HG02870 (cell line): ENCODE measurements around the gene SCN1A.
A peak's percentile ranks its signal among the peaks of the same experiment; 100 is the strongest.
"Not testable (repeated sequence)": the region's sequence is repeated elsewhere in the genome, so short reads cannot be mapped to it uniquely, and the experiment has no call there.

ENCODE experiments used
- ATAC-seq: cut with Tn5 transposase; IDR thresholded peaks from one replicate; pipeline ENCODE4 v1.9.1; 2021; ENCODE audit warnings: mild to moderate bottlenecking, moderate library complexity; ENCODE audit not compliant: unreplicated experiment

Gene SCN1A

GRCh38 chr2:166127217-166128155 is at the start of gene SCN1A:
Gene SCN1A, minus strand, starts transcription at chr2:166128020. Its CDS starts 54,399 bp downstream, at chr2:166073621.
- ATAC-seq, result no peak

- ATAC-seq, result no peak
Measured at GRCh38 chr2:166173263-166173662, 45.4 kb upstream of the SCN1A start.

DNA sequence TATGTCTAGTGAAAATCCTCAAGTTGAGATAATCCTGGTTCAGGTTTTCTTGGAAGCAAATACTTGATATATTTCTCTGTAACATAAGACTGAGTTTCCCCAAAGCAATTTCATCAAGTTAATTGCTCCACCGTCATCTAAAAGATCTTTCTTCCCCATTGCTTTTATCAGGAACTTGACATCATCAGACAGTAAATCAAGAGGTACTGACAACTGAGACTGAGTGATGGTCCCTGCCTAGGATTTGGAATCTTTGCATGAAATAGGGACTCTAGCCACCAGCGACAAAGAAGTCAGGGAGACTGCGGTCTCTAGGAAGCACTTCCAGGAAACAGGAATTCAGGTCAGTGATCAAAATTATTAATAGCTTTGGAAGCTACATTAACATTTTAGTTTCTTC is 43.4 kb upstream of the SCN1A start:
- ATAC-seq, result no peak

GRCh38 chr2:166170356-166170755 is 42.5 kb upstream of the SCN1A start:
- peak; percentile 87 for ATAC-seq

GRCh38 chr2:166167449-166167848 is 39.6 kb upstream of the SCN1A start:
- ATAC-seq, result no peak

DNA sequence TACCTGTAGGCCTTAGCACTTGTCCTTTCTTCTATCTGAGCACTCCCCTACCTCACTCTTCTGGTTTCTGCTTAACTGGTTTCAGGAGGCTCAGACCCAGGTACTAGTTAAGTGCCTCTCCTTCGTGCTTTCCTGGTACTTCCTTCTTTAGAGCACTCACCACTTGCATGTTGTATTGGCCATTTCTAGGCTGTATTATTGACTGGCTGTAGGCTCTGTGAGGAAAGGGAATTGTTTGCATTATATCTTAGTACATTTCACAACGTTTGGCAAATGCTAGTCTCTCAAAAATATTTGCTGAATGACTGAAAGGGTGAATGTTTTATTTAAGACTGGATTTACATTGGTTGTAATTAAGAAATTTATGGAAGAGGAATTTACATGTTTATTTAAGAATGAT is 36.0 kb upstream of the SCN1A start:
- ATAC-seq, result no peak

DNA sequence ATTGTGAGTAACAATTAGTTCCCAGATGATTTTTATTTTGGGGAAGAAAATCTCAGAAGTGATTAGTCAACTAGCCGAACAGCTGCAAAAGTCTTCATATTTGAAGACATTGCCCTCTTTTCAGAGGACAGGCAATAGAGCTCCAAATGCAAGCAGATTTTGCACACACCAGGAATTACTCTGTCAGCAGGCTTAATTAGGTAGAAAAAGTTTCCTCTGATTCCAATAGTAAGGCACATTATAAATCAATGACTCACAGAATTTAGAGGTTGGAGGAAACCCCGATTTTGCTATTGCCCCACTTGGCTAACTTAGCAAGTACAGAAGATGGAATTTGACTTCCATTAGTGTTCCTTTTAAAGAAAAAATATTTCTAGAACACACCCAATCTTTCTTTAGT is 30.7 kb upstream of the SCN1A start:
- no peak for ATAC-seq

- ATAC-seq, result no peak
Measured at GRCh38 chr2:166157578-166157977, 29.8 kb upstream of the SCN1A start.

DNA sequence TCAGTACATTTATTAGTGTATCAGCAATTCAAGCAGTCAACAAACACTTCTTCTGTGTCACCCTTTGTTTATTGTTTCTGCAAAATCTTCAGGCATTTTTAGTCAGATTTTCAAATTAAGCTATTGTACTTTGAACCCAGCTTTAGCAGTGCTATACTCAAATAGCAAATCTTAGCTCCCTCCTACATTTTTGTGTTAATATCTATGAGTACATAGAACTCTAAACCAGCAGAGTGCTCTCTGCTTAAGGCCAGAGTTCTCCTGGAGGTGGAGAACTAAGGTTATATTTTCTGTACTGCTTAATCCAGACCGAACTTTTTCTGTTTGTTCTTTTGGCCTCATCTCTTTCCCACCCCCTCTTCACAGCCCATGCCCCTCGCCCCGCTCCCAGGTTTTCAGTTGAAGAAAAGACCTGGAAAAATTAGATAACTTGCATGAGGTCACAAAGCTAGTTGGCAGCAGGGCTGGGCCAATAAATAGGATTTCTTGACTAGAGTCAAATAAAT is 29.2 kb upstream of the SCN1A start:
- no peak for ATAC-seq

- no peak for ATAC-seq
Measured at GRCh38 chr2:166155589-166155988, 27.8 kb upstream of the SCN1A start.

DNA sequence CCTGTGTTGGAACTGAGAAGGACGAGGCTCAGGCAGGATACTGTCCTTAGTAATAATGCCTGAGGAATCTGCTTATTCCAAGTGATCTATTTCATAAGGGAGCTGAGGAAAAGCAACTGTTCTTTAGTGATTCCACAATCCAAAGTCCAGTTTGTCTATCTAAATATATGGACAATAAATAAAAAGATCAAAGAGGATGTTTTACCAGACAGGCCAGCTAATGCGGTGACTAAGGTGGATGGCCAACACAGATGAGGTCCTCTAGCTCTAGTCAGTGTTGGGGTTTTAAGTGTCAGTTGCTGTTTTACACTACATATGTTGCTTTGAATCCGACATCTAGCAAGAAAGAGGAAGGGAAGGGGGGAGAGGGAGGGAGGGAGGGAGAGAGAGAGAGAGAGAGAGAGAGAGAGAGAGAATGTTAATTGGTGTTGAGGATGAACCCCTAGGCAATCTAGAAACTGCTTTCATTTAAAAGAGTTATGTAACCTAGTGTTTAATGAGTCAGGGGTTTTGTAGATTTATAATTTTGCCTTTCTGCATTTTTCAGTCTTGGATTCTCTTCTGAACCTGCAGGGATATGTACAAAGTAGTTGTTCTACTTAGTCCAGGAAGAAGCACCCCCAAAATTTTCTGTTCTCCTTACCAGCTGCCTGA is 27.0 kb upstream of the SCN1A start:
- ATAC-seq, result no peak

DNA sequence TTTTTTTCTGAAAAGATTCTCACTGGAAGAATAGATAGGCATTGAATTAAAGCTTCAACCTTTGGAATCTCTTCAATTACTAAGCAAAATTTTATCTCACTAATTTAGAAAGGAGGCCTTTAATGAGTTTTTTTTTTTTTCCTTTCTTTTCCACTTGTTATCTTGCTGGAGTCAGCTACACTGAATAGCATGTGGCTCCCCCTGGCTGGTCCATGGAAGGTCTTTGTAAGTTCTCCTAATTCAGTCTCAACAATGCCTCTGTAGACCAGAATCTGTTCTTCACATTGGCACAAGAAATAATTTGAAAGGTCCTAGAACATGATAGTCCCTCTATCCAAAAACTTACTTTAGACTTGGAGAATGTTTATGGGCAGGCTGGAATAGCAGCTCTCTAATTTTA is 24.2 kb upstream of the SCN1A start:
- ATAC-seq, result no peak

- ATAC-seq, result no peak
Measured at GRCh38 chr2:166148500-166149400, 20.9 kb upstream of the SCN1A start.

GRCh38 chr2:166147883-166148282 is 20.1 kb upstream of the SCN1A start:
- ATAC-seq, result no peak

DNA sequence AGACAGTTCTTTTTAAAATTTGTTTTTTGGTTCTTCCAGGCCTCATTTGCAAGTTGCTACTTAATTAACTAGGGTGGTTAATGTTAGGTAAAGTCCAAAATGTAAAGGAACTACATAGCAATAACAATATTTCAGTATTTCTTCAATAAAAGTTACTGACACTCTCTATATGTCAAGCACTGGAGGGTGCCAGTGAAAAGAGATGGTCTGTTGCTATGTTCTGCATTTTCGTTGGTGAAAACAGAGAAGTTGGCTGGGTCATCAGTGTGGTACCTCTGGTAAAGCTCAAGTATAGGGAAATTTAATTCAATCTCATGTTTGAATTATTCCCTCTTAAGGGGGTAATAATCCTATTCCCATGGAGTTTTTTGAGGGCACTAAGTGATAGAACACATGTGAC is 16.3 kb upstream of the SCN1A start:
- no peak for ATAC-seq

DNA sequence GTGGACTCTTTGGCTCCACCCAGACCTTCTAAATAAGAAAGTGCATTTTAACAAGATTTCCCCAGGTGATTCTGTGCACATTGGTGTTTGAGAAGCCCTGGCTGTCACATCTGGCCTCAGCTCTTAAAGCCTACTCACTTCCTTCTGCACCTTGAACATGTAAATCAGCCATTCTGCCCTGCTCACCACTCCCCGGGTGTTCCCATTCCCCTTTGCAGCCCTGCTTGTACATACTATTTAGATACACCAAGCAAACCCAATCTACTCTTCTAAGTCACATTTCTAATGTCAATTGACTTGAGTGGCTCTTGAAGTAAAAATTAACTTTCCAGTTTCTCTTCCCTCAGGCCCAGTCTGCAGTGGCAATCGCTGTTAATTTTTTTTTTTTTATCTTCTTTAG is 13.1 kb upstream of the SCN1A start:
- ATAC-seq, result no peak

DNA sequence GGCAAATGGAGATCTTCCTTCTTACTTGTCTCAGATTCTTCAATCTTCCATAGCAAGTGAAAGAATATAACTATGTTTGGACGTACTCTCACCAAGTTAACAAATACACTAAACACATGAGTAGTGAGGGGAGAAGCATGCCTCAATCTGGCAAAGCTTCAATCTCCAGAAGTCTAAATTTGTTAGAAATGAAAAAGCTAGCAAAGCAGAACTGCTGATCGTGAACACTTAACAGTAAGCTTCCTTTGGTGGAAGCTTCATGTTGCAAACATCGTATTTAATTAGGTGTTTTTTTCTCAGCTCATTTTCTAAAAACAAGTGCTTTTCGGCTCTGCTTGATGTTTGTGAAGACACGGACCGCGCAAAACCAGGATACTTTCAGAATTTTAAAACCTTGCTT is 12.7 kb upstream of the SCN1A start:
- no peak for ATAC-seq

DNA sequence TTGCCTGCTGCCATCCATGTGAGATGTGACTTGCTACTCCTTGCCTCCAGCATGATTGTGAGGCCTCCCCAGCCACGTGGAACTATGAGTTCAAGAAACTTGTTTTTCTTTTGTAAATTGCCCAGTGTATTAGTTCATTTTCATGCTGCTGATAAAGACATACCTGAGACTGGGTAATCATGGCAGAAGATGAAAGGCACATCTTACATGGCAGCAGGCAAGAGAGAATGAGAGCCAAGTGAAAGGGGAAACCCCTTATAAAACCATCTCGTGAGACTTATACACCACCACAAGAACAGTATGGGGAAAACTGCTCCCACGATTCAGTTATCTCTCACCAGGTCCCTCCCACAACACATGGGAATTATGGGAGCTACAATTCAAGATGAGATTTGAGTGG is 11.7 kb upstream of the SCN1A start:
- ATAC-seq, result not testable (repeated sequence)

DNA sequence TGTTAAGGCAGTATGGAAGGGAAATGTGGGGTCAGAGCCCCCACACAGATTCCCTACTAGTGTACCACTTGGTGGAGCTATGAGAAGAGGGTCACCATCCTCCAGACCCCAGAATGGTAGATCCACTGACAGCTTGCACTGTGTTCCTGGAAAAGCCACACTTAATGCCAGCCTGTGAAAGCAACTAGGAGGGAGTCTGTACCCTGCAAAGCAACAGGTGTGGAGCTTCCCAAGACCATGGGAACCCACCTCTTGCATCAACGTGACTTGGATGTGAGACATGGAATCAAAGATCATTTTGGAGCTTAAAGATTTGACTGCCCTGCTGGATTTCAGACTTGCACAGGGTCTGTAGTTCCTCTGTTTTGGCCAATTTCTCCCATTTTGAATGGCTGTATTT is 10.8 kb upstream of the SCN1A start:
- no peak for ATAC-seq

DNA sequence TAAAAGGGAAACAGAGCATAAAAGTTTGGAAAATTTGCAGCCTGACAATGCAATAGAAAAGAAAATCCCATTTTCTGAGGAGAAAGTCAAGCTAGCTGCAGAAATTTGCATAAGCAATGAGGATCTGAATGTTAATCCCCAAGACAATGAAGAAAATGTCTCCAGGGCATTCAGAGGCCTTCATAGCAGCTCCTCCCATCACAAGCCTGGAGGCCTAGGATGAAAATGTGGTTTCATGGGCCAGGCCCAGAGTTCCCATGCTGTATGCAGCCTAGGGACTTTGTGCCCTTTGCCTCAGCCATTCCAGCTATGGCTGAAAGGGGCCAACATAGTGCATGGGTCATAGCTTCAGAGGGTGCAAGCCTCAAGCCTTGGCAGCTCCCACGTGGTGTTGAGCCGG is 10.3 kb upstream of the SCN1A start:
- ATAC-seq, result no peak

DNA sequence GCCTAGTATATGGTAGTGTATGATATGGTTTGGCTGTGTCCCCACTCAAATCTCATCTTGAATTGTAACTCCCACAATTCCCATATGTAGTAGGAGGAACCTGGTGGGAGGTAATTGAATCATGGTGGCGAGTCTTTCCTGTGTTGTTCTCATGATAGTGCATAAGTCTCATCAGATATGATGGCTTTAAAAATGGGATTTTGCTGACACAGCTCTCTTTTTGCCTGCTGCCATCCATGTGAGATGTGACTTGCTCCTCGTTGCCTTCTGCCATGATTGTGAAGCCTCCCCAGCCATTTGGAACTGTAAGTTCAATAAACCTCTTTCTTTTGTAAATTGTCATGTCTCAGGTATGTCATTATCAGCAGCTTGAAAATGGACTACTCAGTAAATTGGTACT is 9.5 kb upstream of the SCN1A start:
- ATAC-seq, result no peak
